ENCODE measurements around the gene LRP8.

- no peak for TF ChIP-seq CTCF (IDR thresholded peaks at IDR 0.05; ENCODE audit: low read depth, low read length)
- TF ChIP-seq EZH2phosphoT487 (IDR thresholded peaks at IDR 0.05; ENCODE audit: low read depth), result no peak
These were observed 131.8 kb downstream of the LRP8 start for GRCh38 chr1:53196017-53196484.
